Natural killer cell (primary cell): ENCODE measurements around the gene ILDR2. TPM values are rescaled to one million over a fixed set of nuclear protein-coding genes. Genes with fewer than 3 reads are reported as not detected.

Experiments
- ATAC-seq, 3 donors: fragments of 150-1000 bp in 2 of 3; fragments of 200-7000 bp in 1 of 3; cut with Tn5 transposase; 1 replicate in 1 of 3; 2 replicates in 2 of 3; pipeline ENCODE4 v1.10.0; 2021; ENCODE audit warnings: mild to moderate bottlenecking in 2 of 3, moderate library complexity in 2 of 3
- DNase-seq, 2 donors: peaks; one replicate each; pipeline versions ENCODE4 v3.0.0 to v3.0.0-alpha.2; 2013 to 2021; ENCODE audit warnings: mixed read lengths in 1 of 2
- H3K27ac ChIP-seq: one replicate; pipeline ENCODE4 v1.5.1; 2013; ENCODE audit warnings: mild to moderate bottlenecking, low read length
- H3K27me3 ChIP-seq: one replicate; pipeline ENCODE4 v1.6.1; 2013; ENCODE audit warnings: low read length; ENCODE audit not compliant: control insufficient read depth, insufficient read depth
- H3K36me3 ChIP-seq: one replicate; pipeline ENCODE4 v1.6.1; 2013; ENCODE audit warnings: low read length; ENCODE audit not compliant: control insufficient read depth, insufficient read depth
- H3K4me1 ChIP-seq: one replicate; pipeline ENCODE4 v1.6.1; 2013; ENCODE audit warnings: low read length; ENCODE audit not compliant: control insufficient read depth, insufficient read depth
- H3K4me3 ChIP-seq: one replicate; pipeline ENCODE4 v1.5.1; 2013; ENCODE audit warnings: low read length
- H3K9me3 ChIP-seq: one replicate; pipeline ENCODE4 v1.6.1; 2013; ENCODE audit warnings: low read length; ENCODE audit not compliant: control insufficient read depth, insufficient read depth
- H3K27ac Mint-ChIP-seq, 2 donors: one replicate each; pipeline ENCODE4 v1.8.0; 2022; ENCODE audit warnings: mild to moderate bottlenecking in 2 of 2, mixed read lengths in 2 of 2, moderate library complexity in 1 of 2
- H3K27me3 Mint-ChIP-seq, 2 donors: one replicate each; pipeline ENCODE4 v1.8.0; 2022; ENCODE audit warnings: low read depth in 2 of 2, mixed read lengths in 2 of 2
- H3K36me3 Mint-ChIP-seq: one replicate; pipeline ENCODE4 v1.8.0; 2022; ENCODE audit warnings: mixed read lengths
- H3K4me1 Mint-ChIP-seq, 2 donors: one replicate each; pipeline ENCODE4 v1.8.0; 2022; ENCODE audit warnings: mixed read lengths in 2 of 2
- H3K4me3 Mint-ChIP-seq: one replicate; pipeline ENCODE4 v1.8.0; 2022; ENCODE audit warnings: mild to moderate bottlenecking, moderate library complexity, mixed read lengths
- H3K9me3 Mint-ChIP-seq, 2 donors: one replicate each; pipeline ENCODE4 v1.8.0; 2022; ENCODE audit warnings: mixed read lengths in 2 of 2
- CTCF ChIP-seq: fragments of 200-600 bp; IDR thresholded peaks from one replicate; pipeline ENCODE4 v1.8.0; 2022; ENCODE audit warnings: antibody characterized with exemption
- WGBS: methylation state at CpG from one replicate; pipeline ENCODE4 v1.1.7; 2013; ENCODE audit warnings: missing lambda C conversion rate; ENCODE audit not compliant: insufficient coverage; 5-methylcytosine and 5-hydroxymethylcytosine counted together
- intact Hi-C: fragments of 100-400 bp; cut with micrococcal nuclease; formaldehyde crosslinking; loops from one replicate; pipeline ENCODE4 v1.14.2; 2022
- total RNA-seq, 4 donors: library from RNA; stranded (reverse); fragments of 120-200 nt in 1 of 4; gene quantifications; one replicate each; pipeline versions ENCODE4 v1.2.3 to v1.2.4, GENCODE V29; 2013 to 2022

ILDR2 gene
- total RNA-seq, 3 donors from 2014 or later (not counting 1 experiment from before 2014, with no cell fraction given), result 2.4 to 4.3 (median 2.8) TPM

- Mint-ChIP-seq H3K27me3 (no peaks in the 10 kb centered on the region), H3K4me3 (no peak overlapping the region), H3K9me3 (no peaks in the 10 kb centered on the region), H3K36me3 (no peaks in the 10 kb centered on the region), H3K4me1 (no peaks in the 10 kb centered on the region), H3K27ac (no peak overlapping the region)
- DNase-seq, result no peak
- Histone ChIP-seq H3K9me3 (no peaks in the 10 kb centered on the region), H3K4me3 (no peak overlapping the region), H3K27me3 (no peaks in the 10 kb centered on the region), H3K4me1 (no peaks in the 10 kb centered on the region), H3K27ac (no peak overlapping the region), H3K36me3 (no peaks in the 10 kb centered on the region)
- intact Hi-C loops, result no loop called here
- no peak for TF ChIP-seq CTCF
- no peak for ATAC-seq
These were observed 42.2 kb downstream of the ILDR2 start for GRCh38 chr1:166933140-166933539.

GRCh38 chr1:166929911-166930310, 45.4 kb downstream of the ILDR2 start:
- Mint-ChIP-seq H3K9me3 (no peaks in the 10 kb centered on the region), H3K4me3 (no peak overlapping the region), H3K27ac (no peak overlapping the region), H3K36me3 (no peaks in the 10 kb centered on the region), H3K27me3 (no peaks in the 10 kb centered on the region), H3K4me1 (no peaks in the 10 kb centered on the region)
- peaks cover 3% of the 10 kb centered on the region for H3K4me1 ChIP-seq
- TF ChIP-seq CTCF, result no peak
- H3K4me3 ChIP-seq, result no peak overlapping the region
- H3K27ac ChIP-seq, result no peak overlapping the region
- intact Hi-C loops, result no loop called here
- no peaks in the 10 kb centered on the region for H3K27me3 ChIP-seq
- no peak for DNase-seq
- WGBS, result 100% methylated on average over 1 of the region's 1 CpG
- H3K9me3 ChIP-seq, result no peaks in the 10 kb centered on the region
- H3K36me3 ChIP-seq, result no peaks in the 10 kb centered on the region
- no peak for ATAC-seq

GRCh38 chr1:166927701-166928100, 47.6 kb downstream of the ILDR2 start:
- Histone ChIP-seq H3K9me3 (no peaks in the 10 kb centered on the region), H3K36me3 (no peaks in the 10 kb centered on the region), H3K4me1 (peaks cover 3% of the 10 kb centered on the region), H3K27me3 (no peaks in the 10 kb centered on the region), H3K27ac (no peak overlapping the region), H3K4me3 (no peak overlapping the region)
- H3K27ac Mint-ChIP-seq, result no peak overlapping the region
- no peak for TF ChIP-seq CTCF
- no peaks in the 10 kb centered on the region for H3K4me1 Mint-ChIP-seq
- H3K27me3 Mint-ChIP-seq, result peaks cover under 1 to 2% of the 10 kb centered on the region in 2 donors
- no peak for DNase-seq
- H3K36me3 Mint-ChIP-seq, result no peaks in the 10 kb centered on the region
- H3K4me3 Mint-ChIP-seq, result no peak overlapping the region
- WGBS, result 96% methylated on average over 2 of the region's 2 CpGs
- H3K9me3 Mint-ChIP-seq, result no peaks in the 10 kb centered on the region
- intact Hi-C loops, result no loop called here
- no peak for ATAC-seq

GRCh38 chr1:166925810-166926478, 49.4 kb downstream of the ILDR2 start:
- no peaks in the 10 kb centered on the region for H3K4me1 Mint-ChIP-seq
- Histone ChIP-seq H3K36me3 (no peaks in the 10 kb centered on the region), H3K4me3 (no peak overlapping the region), H3K27ac (no peak overlapping the region), H3K4me1 (peaks cover 3% of the 10 kb centered on the region), H3K9me3 (no peaks in the 10 kb centered on the region), H3K27me3 (peaks cover 6% of the 10 kb centered on the region)
- intact Hi-C loops, result no loop called here
- H3K27ac Mint-ChIP-seq, result no peak overlapping the region
- TF ChIP-seq CTCF, result no peak
- DNase-seq (no peak), ATAC-seq (no peak)
- H3K9me3 Mint-ChIP-seq, result no peaks in the 10 kb centered on the region
- no peak overlapping the region for H3K4me3 Mint-ChIP-seq
- 92% methylated on average over 8 of the region's 8 CpGs for WGBS
- no peaks in the 10 kb centered on the region for H3K36me3 Mint-ChIP-seq
- H3K27me3 Mint-ChIP-seq, result peaks cover 10 to 16% of the 10 kb centered on the region in 2 donors
